ENCODE results near the gene ETFA.

DNA sequence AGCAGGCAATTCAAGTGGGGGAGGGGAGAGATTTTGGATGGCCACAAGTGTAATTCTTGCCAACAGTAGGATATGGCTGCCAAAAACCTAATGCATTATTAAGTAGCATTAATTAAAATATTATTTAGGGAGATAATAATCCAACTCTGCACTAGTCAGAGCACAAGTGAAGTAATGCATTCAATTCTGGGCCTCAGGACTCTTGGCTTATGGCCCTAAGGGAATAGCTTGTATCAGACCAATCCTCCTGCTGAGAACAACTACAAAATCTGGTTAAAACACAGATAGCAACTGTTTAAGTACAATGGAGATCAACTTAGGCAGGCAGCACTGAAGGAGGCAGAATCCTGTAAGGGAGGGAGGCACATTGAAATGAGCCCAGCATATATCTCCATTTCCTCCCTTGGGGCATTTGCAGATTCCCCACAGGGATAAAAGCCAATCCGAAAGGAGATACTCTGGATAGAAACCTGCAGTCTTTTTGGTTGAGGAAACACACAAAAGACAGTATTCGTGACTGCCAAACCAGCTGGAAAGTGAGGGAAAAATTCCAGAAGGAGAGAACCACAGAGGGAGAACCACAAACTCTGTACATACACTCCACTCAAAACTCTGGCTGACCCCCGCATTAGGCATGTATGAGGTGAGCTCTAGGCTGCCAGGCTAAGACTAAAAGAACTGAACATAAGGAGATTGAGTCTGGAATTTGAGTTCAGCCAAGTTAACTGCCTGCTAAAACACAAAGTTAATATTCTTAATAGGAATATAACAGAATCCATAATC lies 57.4 kb downstream of the ETFA start:
- TF ChIP-seq POLR2A (IDR thresholded peaks at IDR 0.05) (no peak), POLR2AphosphoS5 (IDR thresholded peaks at IDR 0.05) (no peak), CTCF (IDR thresholded peaks at IDR 0.05) (no peak), EP300 (IDR thresholded peaks at IDR 0.05) (no peak)

All from sigmoid colon (tissue), 4 donors.